Mesendoderm (in vitro differentiated cells): ENCODE measurements around the gene SPDYA.

Experiments used
- DNase-seq: peaks from one replicate; pipeline ENCODE4 v3.0.0; 2013
- H2AK5ac ChIP-seq: 2 replicates; pipeline ENCODE4 v1.6.1; 2013; ENCODE audit warnings: low read length, inconsistent platforms
- H2BK120ac ChIP-seq: 2 replicates; pipeline ENCODE4 v1.6.1; 2013; ENCODE audit warnings: low read depth, mild to moderate bottlenecking, low read length, moderate library complexity, mixed read lengths
- H2BK15ac ChIP-seq: replicated peaks from 2 replicates; pipeline ENCODE4 v1.6.1; 2013; ENCODE audit warnings: low read depth, mild to moderate bottlenecking, moderate library complexity
- H2BK5ac ChIP-seq: 2 replicates; pipeline ENCODE4 v1.6.1; 2013; ENCODE audit warnings: low read length, inconsistent platforms
- H3K18ac ChIP-seq: 2 replicates; pipeline ENCODE4 v1.6.1; 2013; ENCODE audit warnings: mild to moderate bottlenecking, low read length, mixed read lengths
- H3K23ac ChIP-seq: one replicate; pipeline ENCODE4 v1.6.1; 2013; ENCODE audit warnings: low read length
- H3K27ac ChIP-seq: 2 replicates; pipeline ENCODE4 v1.5.1; 2013; ENCODE audit warnings: low read depth, mild to moderate bottlenecking, inconsistent platforms, low read length, moderate library complexity
- H3K27me3 ChIP-seq: 2 replicates; pipeline ENCODE4 v1.6.1; 2013; ENCODE audit warnings: low read length, control low read depth, mild to moderate bottlenecking, inconsistent platforms; ENCODE audit not compliant: insufficient read depth, poor library complexity
- H3K36me3 ChIP-seq: 2 replicates; pipeline ENCODE4 v1.6.1; 2013; ENCODE audit warnings: low read length, inconsistent platforms; ENCODE audit not compliant: control insufficient read depth, insufficient read depth
- H3K4ac ChIP-seq: one replicate; pipeline ENCODE4 v1.6.1; 2013; ENCODE audit warnings: low read depth, mild to moderate bottlenecking, low read length, moderate library complexity
- H3K4me1 ChIP-seq: 2 replicates; pipeline ENCODE4 v1.6.1; 2013; ENCODE audit warnings: low read depth, low read length, inconsistent platforms; ENCODE audit not compliant: control insufficient read depth
- H3K4me2 ChIP-seq: 2 replicates; pipeline ENCODE4 v1.6.1; 2013; ENCODE audit warnings: low read length
- H3K4me3 ChIP-seq: 2 replicates; pipeline ENCODE4 v1.5.1; 2013; ENCODE audit warnings: mild to moderate bottlenecking, low read length
- H3K56ac ChIP-seq: one replicate; pipeline ENCODE4 v1.6.1; 2013; ENCODE audit warnings: low read length
- H3K79me1 ChIP-seq: 2 replicates; pipeline ENCODE4 v1.6.1; 2013; ENCODE audit warnings: low read length, inconsistent platforms
- H3K79me2 ChIP-seq: 2 replicates; pipeline ENCODE4 v1.6.1; 2013; ENCODE audit warnings: mild to moderate bottlenecking, low read length; ENCODE audit not compliant: control insufficient read depth, insufficient read depth
- H3K9ac ChIP-seq: 2 replicates; pipeline ENCODE4 v1.6.1; 2013; ENCODE audit warnings: low read length, inconsistent platforms
- H4K5ac ChIP-seq: one replicate; pipeline ENCODE4 v1.6.1; 2013; ENCODE audit warnings: low read length
- H4K8ac ChIP-seq: one replicate; pipeline ENCODE4 v1.6.1; 2013; ENCODE audit warnings: low read depth, mild to moderate bottlenecking, control low read depth, low read length, moderate library complexity
- WGBS: extraction: QIAGEN DNeasy Blood & Tissue Kit; methylation state at CpG from one replicate; pipeline ENCODE4 v1.1.7; 2013; ENCODE audit warnings: low lambda C conversion rate, missing lambda C conversion rate; ENCODE audit not compliant: insufficient coverage; ENCODE audit errors: extremely low coverage; 5-methylcytosine and 5-hydroxymethylcytosine counted together

The SPDYA gene

DNA sequence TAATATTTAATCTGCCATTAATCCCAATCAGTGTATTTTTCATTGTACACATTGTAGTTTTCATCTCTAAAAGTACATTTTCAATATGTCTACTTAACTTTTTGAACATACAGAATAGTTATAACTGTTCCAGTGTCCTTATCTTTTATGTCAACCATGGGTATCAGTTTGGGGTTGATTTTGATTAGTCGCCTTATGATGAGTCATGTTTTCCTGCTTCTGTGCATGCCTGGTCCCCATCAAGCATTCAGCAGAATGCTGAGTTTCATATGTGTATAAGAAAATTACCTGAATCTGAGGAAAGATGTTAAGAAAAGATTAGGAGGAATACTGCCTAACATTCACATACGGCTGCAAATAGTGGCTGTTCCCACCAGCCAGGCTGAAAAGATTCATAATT is 17.7 kb downstream of the SPDYA start:
- Histone ChIP-seq H2BK15ac (no peak overlapping the region), H3K18ac (no peak overlapping the region), H3K56ac (no peak overlapping the region), H3K4me1 (no peaks in the 10 kb centered on the region), H3K4ac (no peak overlapping the region), H3K27ac (no peak overlapping the region), H4K5ac (no peak overlapping the region), H4K8ac (no peak overlapping the region), H3K79me2 (no peaks in the 10 kb centered on the region), H3K36me3 (no peaks in the 10 kb centered on the region), H3K27me3 (no peaks in the 10 kb centered on the region), H3K9ac (no peak overlapping the region), H3K79me1 (no peaks in the 10 kb centered on the region), H3K4me3 (no peak overlapping the region), H2BK5ac (no peak overlapping the region), H3K23ac (no peak overlapping the region), H2AK5ac (no peak overlapping the region), H2BK120ac (no peak overlapping the region), H3K4me2 (no peak overlapping the region)
- no peak for DNase-seq
- WGBS: no CpG with 5 or more reads among the region's 2 CpGs

DNA sequence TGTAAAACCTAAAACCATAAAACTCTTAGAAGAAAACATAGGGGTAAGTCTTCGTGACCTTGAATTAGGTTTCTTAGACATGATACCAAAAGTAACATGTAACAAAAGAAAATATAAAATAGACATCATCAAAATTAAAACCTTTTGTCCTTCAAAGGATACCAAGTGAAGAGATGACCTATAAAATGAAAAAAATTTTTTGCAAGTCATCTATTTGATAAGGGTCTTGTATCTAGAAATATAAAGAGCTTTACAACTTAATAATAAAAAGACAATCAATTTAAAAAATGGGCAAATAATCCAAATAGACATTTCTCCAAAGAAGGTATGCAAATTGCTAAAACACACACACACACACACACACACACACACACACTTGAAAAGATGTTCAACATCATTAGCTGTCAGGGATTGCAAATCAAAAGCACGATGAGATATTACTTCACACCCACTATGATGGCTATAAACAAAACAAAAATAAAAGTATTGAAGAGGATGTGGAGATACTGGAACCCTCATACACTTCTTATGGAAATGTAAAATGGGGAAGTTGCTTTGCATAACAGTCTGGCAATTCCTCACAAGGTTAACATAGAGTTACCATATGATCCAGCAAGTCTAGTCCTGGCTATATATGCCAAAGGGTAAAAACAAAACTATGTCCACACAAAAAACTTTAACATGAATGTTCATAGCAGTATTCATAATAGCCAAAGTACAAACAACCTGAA is 23.3 kb downstream of the SPDYA start:
- Histone ChIP-seq H3K4ac (no peak overlapping the region), H3K27me3 (no peaks in the 10 kb centered on the region), H3K4me3 (no peak overlapping the region), H3K56ac (no peak overlapping the region), H3K36me3 (no peaks in the 10 kb centered on the region), H4K8ac (no peak overlapping the region), H3K9ac (no peak overlapping the region), H3K4me1 (no peaks in the 10 kb centered on the region), H3K4me2 (no peak overlapping the region), H2AK5ac (no peak overlapping the region), H3K79me2 (no peaks in the 10 kb centered on the region), H2BK5ac (no peak overlapping the region), H2BK120ac (no peak overlapping the region), H3K79me1 (no peaks in the 10 kb centered on the region), H3K23ac (no peak overlapping the region), H3K27ac (no peak overlapping the region), H2BK15ac (no peak overlapping the region), H4K5ac (no peak overlapping the region), H3K18ac (no peak overlapping the region)
- no peak for DNase-seq
- no CpG with 5 or more reads among the region's 2 CpGs for WGBS

DNA sequence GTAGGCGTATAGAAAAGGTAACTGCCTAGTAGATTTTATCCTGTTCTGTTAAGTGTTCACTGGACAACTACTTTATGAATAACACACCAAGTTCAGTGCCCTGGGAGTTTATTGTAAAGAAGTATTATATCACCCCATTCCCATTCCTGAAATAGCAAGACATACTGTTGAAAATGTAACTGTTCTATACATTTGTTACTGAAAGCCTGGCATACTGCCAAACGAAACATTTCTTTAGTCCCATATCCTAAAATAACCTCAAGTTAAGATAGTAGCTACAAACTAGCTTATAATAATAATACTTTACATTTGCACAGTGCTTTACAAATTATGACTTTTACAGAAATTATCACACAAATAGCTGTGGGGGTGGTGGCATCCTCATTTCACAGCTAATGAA is 25.1 kb downstream of the SPDYA start:
- H3K23ac ChIP-seq: no peak overlapping the region
- no peak overlapping the region for H2BK120ac ChIP-seq
- no peaks in the 10 kb centered on the region for H3K79me1 ChIP-seq
- no peak overlapping the region for H3K27ac ChIP-seq
- H4K5ac ChIP-seq: no peak overlapping the region
- WGBS: no CpG with 5 or more reads among the region's 2 CpGs
- H2BK15ac ChIP-seq: no peak overlapping the region
- H4K8ac ChIP-seq: no peak overlapping the region
- no peaks in the 10 kb centered on the region for H3K4me1 ChIP-seq
- H3K56ac ChIP-seq: no peak overlapping the region
- no peak overlapping the region for H2BK5ac ChIP-seq
- no peak overlapping the region for H2AK5ac ChIP-seq
- no peak for DNase-seq
- no peak overlapping the region for H3K4me2 ChIP-seq
- H3K4ac ChIP-seq: no peak overlapping the region
- H3K9ac ChIP-seq: no peak overlapping the region
- H3K4me3 ChIP-seq: no peak overlapping the region
- H3K36me3 ChIP-seq: no peaks in the 10 kb centered on the region
- no peaks in the 10 kb centered on the region for H3K27me3 ChIP-seq
- no peak overlapping the region for H3K18ac ChIP-seq
- H3K79me2 ChIP-seq: no peaks in the 10 kb centered on the region

DNA sequence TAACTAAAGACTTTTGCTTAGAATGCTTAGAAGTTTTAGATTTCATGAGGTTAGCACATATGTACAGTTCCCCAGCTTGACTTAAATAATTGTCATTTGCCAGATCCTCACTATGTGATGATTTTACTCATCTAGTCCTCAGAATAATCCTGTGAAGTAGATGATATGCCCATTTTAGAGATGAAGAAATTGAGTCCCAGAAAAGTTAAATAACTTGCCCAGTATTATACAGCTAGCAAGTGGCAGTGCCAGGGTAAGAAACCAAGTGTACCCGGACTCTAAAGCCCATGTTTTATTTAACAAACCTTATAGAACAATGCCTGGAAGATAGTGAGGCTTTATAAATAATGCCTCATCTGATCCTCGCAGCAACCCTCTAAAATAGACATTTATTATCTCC is 28.3 kb downstream of the SPDYA start:
- Histone ChIP-seq H3K79me2 (no peaks in the 10 kb centered on the region), H4K5ac (no peak overlapping the region), H3K79me1 (no peaks in the 10 kb centered on the region), H3K9ac (no peak overlapping the region), H2AK5ac (no peak overlapping the region), H3K4me1 (no peaks in the 10 kb centered on the region), H2BK120ac (no peak overlapping the region), H2BK5ac (no peak overlapping the region), H3K4me2 (no peak overlapping the region), H3K18ac (no peak overlapping the region), H4K8ac (no peak overlapping the region), H2BK15ac (no peak overlapping the region), H3K4ac (no peak overlapping the region), H3K36me3 (no peaks in the 10 kb centered on the region), H3K23ac (no peak overlapping the region), H3K27ac (no peak overlapping the region), H3K4me3 (no peak overlapping the region), H3K27me3 (no peaks in the 10 kb centered on the region), H3K56ac (no peak overlapping the region)
- DNase-seq: no peak
- no CpG with 5 or more reads among the region's 2 CpGs for WGBS

DNA sequence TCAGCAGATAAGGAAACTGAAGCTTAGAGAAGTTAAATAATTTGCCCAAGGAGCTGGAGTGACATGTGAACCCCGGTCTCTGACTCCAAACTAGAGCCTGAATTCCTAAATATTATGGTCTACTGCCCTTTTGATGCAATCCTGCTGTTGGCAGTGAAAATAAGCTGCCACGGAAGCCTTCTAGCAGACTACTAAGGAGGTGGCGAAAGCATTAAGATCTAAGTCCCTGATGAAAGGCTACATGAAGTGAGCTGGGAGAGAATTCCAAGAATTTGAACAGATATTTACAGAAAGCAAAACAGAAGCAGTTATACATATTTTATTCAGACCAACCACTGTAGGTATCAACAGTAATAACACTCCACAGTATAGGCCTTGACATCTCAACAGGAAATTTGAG is 31.4 kb downstream of the SPDYA start:
- Histone ChIP-seq H2BK5ac (no peak overlapping the region), H3K79me1 (no peaks in the 10 kb centered on the region), H3K27ac (no peak overlapping the region), H3K4me3 (no peak overlapping the region), H3K4me2 (no peak overlapping the region), H3K4me1 (no peaks in the 10 kb centered on the region), H3K36me3 (no peaks in the 10 kb centered on the region), H4K8ac (no peak overlapping the region), H2AK5ac (no peak overlapping the region), H3K79me2 (no peaks in the 10 kb centered on the region), H4K5ac (no peak overlapping the region), H3K9ac (no peak overlapping the region), H3K23ac (no peak overlapping the region), H3K18ac (no peak overlapping the region), H3K27me3 (no peaks in the 10 kb centered on the region), H2BK15ac (no peak overlapping the region), H2BK120ac (no peak overlapping the region), H3K4ac (no peak overlapping the region), H3K56ac (no peak overlapping the region)
- WGBS: no CpG with 5 or more reads among the region's 3 CpGs
- no peak for DNase-seq

DNA sequence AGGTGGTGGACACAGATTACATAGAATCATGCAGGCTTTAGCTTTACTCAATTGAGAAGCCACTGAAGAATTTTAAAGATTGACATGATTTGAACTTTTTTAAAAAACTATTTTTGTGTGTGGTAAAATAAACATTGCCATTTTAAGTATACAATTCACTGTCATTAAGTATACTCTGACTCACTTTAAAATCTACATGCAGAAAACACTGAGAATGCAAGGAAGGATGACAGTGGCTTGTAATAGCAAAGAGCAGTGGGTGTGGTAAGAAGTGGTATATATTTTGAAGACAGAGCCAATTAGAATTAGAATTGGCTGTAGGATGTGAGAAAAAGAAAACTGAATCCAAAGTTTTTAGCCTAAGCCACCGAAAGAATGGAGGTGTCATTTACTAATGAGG is 44.6 kb downstream of the SPDYA start:
- Histone ChIP-seq H3K4ac (no peak overlapping the region), H3K79me2 (no peaks in the 10 kb centered on the region), H3K9ac (no peak overlapping the region), H3K27me3 (no peaks in the 10 kb centered on the region), H3K23ac (no peak overlapping the region), H3K4me3 (no peak overlapping the region), H3K4me1 (no peaks in the 10 kb centered on the region), H3K79me1 (no peaks in the 10 kb centered on the region), H2AK5ac (no peak overlapping the region), H3K4me2 (no peak overlapping the region), H3K36me3 (peaks cover under 1% of the 10 kb centered on the region), H4K5ac (no peak overlapping the region), H3K56ac (no peak overlapping the region), H2BK120ac (no peak overlapping the region), H3K18ac (no peak overlapping the region), H4K8ac (no peak overlapping the region), H3K27ac (no peak overlapping the region), H2BK15ac (no peak overlapping the region), H2BK5ac (no peak overlapping the region)
- no peak for DNase-seq
- WGBS: no CpG with 5 or more reads among the region's 1 CpG
